Stimulated activated memory B cell treated with anti-CD40 and anti-IgM and Interleukin-4, amounts not matched to agents 10 μg/mL and 1 μg/mL and 100 μg/mL, for 72 hours (primary cell): ENCODE results near the gene CDKAL1.
"Not testable (repeated sequence)": the region's sequence is repeated elsewhere in the genome, so short reads cannot be mapped to it uniquely, and the experiment has no call there.

Experiments used
- ATAC-seq: fragments of 150-1000 bp; cut with Tn5 transposase; 2 replicates; pipeline ENCODE4 v1.10.0; 2021
- H3K27ac Mint-ChIP-seq: one replicate; pipeline ENCODE4 v1.8.0; 2022; ENCODE audit warnings: mild to moderate bottlenecking, mixed read lengths
- H3K27me3 Mint-ChIP-seq: one replicate; pipeline ENCODE4 v1.8.0; 2022; ENCODE audit warnings: mixed read lengths
- H3K36me3 Mint-ChIP-seq: one replicate; pipeline ENCODE4 v1.8.0; 2022; ENCODE audit warnings: mixed read lengths
- H3K4me1 Mint-ChIP-seq: one replicate; pipeline ENCODE4 v1.8.0; 2022; ENCODE audit warnings: mixed read lengths
- H3K4me3 Mint-ChIP-seq: one replicate; pipeline ENCODE4 v1.8.0; 2022; ENCODE audit warnings: mild to moderate bottlenecking, moderate library complexity, mixed read lengths
- H3K9me3 Mint-ChIP-seq: one replicate; pipeline ENCODE4 v1.8.0; 2022; ENCODE audit warnings: mixed read lengths

CDKAL1 gene

DNA sequence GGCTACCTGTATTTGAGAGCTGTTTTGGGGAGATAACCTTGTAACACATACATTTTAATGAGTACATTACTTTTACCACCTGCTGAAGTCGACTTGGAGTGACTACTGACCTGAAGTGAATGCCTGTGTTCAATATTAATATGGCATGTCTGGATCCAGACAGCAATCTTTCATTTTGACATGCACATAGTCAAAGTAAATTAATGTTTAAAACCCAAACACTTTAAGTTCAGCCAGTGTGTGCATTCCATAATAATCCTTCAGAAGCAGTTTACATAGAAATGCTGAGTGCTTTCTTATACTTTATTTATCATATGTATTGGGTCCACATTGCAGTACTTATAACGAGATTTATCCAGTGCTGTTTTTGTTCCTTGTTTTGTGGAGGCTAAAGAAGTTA, 38.0 kb downstream of the CDKAL1 start:
- H3K27me3 Mint-ChIP-seq, result no peaks in the 10 kb centered on the region
- H3K4me1 Mint-ChIP-seq, result no peaks in the 10 kb centered on the region
- H3K4me3 Mint-ChIP-seq, result no peak overlapping the region
- ATAC-seq, result no peak
- H3K36me3 Mint-ChIP-seq, result peaks cover 18% of the 10 kb centered on the region
- H3K27ac Mint-ChIP-seq, result no peak overlapping the region
- H3K9me3 Mint-ChIP-seq, result no peaks in the 10 kb centered on the region

DNA sequence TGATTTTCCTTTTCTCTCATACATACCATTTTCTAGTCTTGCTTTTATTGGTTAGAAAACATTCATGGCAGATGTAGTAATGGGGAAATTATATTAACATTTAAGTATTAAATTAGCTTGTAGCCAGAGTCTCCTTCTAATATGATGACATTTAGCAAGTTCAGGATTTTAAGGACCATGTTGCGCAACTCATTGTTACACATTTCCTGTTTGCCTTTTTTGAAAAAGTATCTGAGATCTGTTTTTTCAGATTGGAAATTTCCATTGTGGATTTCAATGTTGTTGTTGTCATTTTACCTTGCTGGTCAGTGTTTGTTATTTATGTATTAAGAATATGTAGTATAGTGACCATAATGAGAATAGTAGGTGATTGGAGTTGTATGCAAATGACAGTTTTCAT, 38.7 kb downstream of the CDKAL1 start:
- Mint-ChIP-seq H3K27ac (no peak overlapping the region), H3K36me3 (peaks cover 16% of the 10 kb centered on the region), H3K4me1 (no peaks in the 10 kb centered on the region), H3K4me3 (no peak overlapping the region), H3K27me3 (no peaks in the 10 kb centered on the region), H3K9me3 (no peaks in the 10 kb centered on the region)
- no peak for ATAC-seq

DNA sequence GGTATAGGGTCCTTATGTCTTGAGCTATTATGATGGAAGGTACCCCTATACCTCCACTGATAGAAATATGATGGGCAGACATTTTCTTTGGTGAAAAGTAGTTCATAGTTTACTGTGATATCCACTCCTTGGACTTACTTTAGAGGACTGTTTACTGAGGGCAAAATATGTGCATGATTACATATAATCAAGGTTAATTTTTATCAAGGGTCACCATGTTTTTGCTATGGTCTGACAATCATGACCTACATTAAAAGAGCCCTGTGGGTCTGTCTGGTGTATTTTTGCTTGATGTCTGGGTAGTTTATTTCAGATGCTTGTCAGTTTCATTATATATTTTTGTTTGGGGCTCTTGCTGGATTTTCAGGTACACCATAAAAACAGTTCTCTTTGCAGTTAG, 40.1 kb downstream of the CDKAL1 start:
- H3K4me1 Mint-ChIP-seq, result no peaks in the 10 kb centered on the region
- no peaks in the 10 kb centered on the region for H3K27me3 Mint-ChIP-seq
- no peak for ATAC-seq
- H3K9me3 Mint-ChIP-seq, result no peaks in the 10 kb centered on the region
- peaks cover 18% of the 10 kb centered on the region for H3K36me3 Mint-ChIP-seq
- no peak overlapping the region for H3K27ac Mint-ChIP-seq
- no peak overlapping the region for H3K4me3 Mint-ChIP-seq

DNA sequence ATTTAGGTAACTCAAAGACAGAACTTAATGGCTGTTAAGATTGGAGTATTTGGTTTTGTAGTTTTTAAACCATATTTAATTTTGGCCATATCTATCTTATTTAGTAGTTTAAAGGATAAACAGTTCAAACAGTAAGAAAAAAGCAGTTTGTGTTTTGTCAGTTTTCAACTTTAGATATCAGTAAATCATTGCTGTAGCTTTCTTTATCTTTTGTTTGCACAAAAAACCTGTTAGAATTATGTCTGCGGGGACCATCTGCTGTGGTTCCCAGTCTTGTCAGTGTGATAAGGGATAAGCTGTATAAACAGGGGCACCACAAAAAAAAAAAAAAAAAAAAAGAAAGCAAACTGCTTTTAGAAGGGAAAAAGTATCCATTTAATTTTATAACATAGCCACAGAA, 40.9 kb downstream of the CDKAL1 start:
- Mint-ChIP-seq H3K27me3 (no peaks in the 10 kb centered on the region), H3K27ac (no peak overlapping the region), H3K36me3 (peaks cover 18% of the 10 kb centered on the region), H3K4me3 (no peak overlapping the region), H3K4me1 (no peaks in the 10 kb centered on the region), H3K9me3 (no peaks in the 10 kb centered on the region)
- no peak for ATAC-seq

DNA sequence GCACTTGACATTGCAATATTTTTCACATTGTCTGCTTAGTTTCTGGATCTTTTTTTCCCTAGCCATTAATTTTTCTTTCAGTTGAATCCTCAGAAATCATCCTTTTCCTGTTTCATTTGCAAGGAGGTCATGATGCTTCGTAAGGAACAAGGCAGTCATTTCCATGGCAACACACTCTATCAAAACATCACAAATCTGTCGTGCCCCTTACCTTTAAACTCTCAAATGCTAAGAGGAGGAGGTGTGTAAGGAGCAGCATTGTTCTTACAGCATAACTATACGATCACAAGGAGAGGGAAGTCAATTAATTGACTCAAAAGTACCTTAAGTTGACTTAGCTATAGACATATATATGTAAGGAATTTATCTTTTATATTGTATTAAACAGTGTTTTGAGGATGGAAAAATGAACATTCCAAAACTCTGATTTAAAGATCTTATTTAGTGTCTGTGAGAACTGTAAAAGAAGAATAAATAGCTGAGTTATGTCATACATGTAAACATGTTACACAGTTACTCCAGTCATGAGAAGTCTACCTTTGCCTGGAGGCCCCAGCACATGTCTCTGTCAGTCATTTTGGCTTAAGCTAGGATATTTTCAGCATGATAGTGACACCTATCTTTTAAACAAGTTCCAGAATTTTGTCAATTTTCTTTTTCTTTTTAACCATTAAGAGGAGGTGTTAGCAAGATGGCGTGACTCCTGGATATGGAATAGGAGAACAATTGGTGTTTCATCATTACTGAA, 41.6 kb downstream of the CDKAL1 start:
- Mint-ChIP-seq H3K4me1 (no peaks in the 10 kb centered on the region), H3K4me3 (no peak overlapping the region), H3K27me3 (no peaks in the 10 kb centered on the region), H3K27ac (no peak overlapping the region), H3K36me3 (peaks cover 18% of the 10 kb centered on the region), H3K9me3 (no peaks in the 10 kb centered on the region)
- ATAC-seq, result no peak

DNA sequence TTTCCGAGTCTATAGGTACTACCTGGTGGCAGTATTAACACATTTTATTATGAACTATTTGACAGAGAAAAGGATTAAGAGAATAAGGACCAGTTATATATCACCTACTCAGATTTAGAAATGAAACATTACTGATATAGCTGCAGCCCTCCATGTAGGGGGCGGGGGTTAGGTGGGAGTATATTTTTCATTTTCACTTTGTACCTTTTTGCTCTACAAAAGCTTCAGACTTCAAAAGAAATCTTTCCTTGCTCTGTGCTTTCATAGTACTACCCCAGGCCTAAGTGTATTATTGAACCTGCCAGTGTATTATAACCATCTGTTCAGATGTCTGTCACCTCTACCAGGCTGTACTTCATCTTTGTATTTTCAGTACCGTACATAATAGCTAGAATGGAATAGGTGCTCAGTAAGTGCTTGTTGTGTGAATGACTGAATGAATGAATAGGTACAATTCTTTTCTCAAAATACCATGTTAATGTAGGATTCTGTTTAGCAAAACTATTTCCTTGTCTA, 43.0 kb downstream of the CDKAL1 start:
- H3K9me3 Mint-ChIP-seq, result no peaks in the 10 kb centered on the region
- H3K27ac Mint-ChIP-seq, result no peak overlapping the region

DNA sequence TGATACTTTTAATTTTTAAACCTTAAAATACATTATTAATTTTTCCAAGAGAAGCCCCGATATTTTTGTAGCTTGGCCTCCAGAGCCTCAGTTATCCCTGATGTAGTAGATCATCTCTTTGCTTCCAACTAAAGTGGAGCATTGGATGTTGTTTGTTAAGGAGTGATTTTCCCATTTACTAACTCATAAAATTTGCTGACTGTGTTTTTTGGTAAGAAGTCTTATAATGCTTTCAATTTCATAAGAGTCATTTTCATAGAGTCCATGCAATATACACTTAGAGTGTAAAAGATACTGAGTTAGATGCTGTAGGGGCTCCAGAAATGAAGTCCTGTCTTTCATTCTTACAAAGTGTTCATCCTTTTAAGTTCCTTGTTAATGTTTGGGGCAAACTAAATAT, 46.8 kb downstream of the CDKAL1 start:
- Mint-ChIP-seq H3K4me1 (peaks cover 13% of the 10 kb centered on the region), H3K9me3 (no peaks in the 10 kb centered on the region), H3K27me3 (no peaks in the 10 kb centered on the region), H3K36me3 (peaks cover 44% of the 10 kb centered on the region), H3K27ac (no peak overlapping the region), H3K4me3 (no peak overlapping the region)
- no peak for ATAC-seq

More for the DNA sequence above, 43.0 kb downstream of the CDKAL1 start:
- peaks cover 18% of the 10 kb centered on the region for H3K36me3 Mint-ChIP-seq
- no peaks in the 10 kb centered on the region for H3K27me3 Mint-ChIP-seq
- ATAC-seq, result no peak
- no peak overlapping the region for H3K4me3 Mint-ChIP-seq
- H3K4me1 Mint-ChIP-seq, result no peaks in the 10 kb centered on the region

DNA sequence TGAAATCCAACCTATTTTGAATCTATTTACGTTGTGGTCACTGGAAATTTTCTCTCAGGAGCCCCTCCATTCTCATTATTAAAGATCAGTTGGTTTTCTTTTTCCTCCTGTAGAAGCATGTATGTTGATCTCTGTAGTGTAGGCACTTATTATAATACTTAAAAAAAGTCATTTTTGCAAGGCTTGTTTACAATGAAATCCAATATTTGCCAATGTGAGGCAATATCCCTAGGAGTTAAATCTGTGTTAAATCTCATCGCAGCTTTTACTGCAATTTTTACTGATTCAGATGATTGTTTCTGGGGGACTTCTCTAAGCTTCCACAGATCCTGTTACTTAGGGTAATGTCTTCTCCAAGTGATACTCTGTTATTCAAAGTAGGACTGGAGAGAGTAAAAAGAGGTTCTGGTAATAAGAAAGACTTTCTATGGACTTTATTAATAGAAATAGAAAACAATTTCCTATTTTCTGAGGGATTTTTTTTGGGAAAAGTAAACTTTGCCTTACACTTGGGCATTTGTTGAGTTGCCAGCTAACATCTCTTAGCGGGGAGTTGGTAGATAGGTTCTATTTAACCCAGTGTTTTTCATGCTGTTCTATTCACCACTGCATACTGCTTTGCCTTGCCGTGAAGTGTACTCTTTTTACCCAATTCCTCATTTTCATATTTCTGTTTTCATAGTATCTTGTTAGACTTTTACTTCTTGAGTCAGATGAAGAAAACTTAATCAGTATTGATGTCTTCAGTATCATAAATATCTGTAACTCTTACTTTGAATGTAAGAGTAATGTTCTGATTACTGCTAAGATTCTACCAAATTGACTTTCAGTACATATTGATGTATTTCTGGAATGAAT, 48.6 kb downstream of the CDKAL1 start:
- Mint-ChIP-seq H3K4me3 (no peak overlapping the region), H3K36me3 (peaks cover 47% of the 10 kb centered on the region), H3K4me1 (peaks cover 13% of the 10 kb centered on the region), H3K27me3 (no peaks in the 10 kb centered on the region), H3K27ac (peak overlapping the region; percentile 57), H3K9me3 (no peaks in the 10 kb centered on the region)
- ATAC-seq, result no peak

DNA sequence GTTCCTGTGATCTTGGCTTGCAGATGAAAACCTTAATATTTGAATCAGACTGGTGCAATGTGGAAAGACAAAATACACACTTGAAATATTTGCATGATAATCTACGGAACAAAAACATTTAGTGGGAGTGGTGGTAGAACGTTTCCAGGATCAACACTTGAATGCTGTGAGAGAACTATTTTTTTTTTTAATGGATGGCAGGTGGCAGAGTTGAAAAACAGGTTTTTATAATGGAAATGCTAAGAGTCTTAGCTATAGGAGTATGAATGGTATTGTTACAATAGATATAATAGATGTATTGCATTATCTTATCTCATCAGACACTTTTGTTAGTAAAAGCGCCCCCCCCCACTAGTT, 49.2 kb downstream of the CDKAL1 start:
- ATAC-seq, result no peak
- peaks cover 13% of the 10 kb centered on the region for H3K4me1 Mint-ChIP-seq
- H3K4me3 Mint-ChIP-seq, result no peak overlapping the region
- H3K27me3 Mint-ChIP-seq, result no peaks in the 10 kb centered on the region
- peaks cover 42% of the 10 kb centered on the region for H3K36me3 Mint-ChIP-seq
- no peaks in the 10 kb centered on the region for H3K9me3 Mint-ChIP-seq
- H3K27ac Mint-ChIP-seq, result peak overlapping the region; percentile 57

DNA sequence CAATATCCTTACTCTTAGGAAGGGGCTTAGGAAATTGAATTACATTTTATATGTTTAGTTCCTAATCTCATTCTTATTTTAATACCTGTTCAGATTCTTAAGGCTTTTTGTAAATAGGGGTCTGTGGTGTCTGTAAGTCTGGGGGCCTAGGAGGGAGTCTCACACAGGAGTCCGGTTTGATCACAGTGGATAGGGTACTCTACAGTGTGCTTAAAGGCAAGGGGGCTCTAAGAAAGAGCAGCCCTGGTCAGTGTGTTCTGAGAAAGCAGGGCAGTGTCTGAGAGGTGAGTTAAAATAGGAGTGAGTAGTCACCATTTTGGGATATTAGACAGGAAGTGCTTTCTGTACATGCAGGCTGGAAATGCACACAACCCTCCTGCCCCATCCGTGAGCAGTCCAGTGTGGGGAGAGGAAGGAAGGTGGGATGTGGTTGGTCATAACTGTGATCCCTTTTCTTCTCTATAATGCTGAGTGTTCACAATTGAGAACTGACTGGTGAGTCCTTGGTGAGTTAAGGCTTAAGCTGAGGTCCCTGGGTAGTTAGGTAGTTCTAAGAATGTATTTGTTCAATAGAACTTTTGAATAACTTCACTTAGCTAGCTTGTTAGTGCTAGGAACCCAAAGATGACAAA, 50.0 kb downstream of the CDKAL1 start:
- peaks cover 35% of the 10 kb centered on the region for H3K36me3 Mint-ChIP-seq
- no peak overlapping the region for H3K4me3 Mint-ChIP-seq
- H3K27ac Mint-ChIP-seq, result no peak overlapping the region
- H3K27me3 Mint-ChIP-seq, result no peaks in the 10 kb centered on the region
- H3K9me3 Mint-ChIP-seq, result no peaks in the 10 kb centered on the region
- no peak for ATAC-seq
- H3K4me1 Mint-ChIP-seq, result peaks cover 13% of the 10 kb centered on the region

DNA sequence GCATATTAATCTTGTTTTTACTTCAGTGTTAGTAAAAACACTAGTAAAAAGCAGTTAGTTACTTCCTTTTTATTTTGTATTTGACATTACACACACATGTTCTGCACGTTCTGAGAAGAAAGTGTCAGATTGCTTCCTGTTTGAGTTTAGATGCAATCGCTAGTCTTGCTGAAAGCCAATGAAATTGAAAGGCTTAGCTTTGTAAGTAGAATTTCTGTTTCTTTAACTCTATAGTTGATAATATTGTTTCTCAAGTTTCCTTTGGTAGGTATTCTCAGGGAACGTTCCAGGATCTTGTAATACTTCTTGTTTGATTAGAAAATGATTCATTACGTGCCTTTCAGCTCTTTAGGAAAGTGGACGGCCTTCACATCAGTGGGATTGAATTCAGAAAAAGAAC, 55.0 kb downstream of the CDKAL1 start:
- Mint-ChIP-seq H3K4me1 (peaks cover 7% of the 10 kb centered on the region), H3K4me3 (no peak overlapping the region), H3K36me3 (peaks cover 58% of the 10 kb centered on the region)

DNA sequence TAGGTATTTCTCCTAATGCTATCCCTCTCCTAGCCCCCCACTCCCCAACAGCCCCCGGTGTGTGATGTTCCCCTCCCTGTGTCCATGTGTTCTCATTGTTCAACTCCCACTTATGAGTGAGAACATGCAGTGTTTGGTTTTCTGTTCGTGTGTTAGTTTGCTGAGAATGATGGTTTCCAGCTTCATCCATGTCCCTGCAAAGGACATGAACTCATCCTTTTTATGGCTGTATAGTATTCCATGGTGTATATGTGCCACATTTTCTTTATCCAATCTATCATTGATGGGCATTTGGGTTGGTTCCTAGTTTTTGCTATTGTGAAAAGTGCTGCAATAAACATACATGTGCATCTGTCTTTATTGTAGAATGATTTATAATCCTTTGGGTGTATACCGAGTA, 56.2 kb downstream of the CDKAL1 start:
- ATAC-seq, H3K27ac Mint-ChIP-seq, H3K4me3 Mint-ChIP-seq, H3K4me1 Mint-ChIP-seq, H3K27me3 Mint-ChIP-seq, H3K9me3 Mint-ChIP-seq: not testable (repeated sequence)
- H3K36me3 Mint-ChIP-seq, result peaks cover 59% of the 10 kb centered on the region

More for the DNA sequence above, 55.0 kb downstream of the CDKAL1 start:
- ATAC-seq, result no peak
- peaks cover 2% of the 10 kb centered on the region for H3K9me3 Mint-ChIP-seq
- H3K27me3 Mint-ChIP-seq, result no peaks in the 10 kb centered on the region
- no peak overlapping the region for H3K27ac Mint-ChIP-seq

DNA sequence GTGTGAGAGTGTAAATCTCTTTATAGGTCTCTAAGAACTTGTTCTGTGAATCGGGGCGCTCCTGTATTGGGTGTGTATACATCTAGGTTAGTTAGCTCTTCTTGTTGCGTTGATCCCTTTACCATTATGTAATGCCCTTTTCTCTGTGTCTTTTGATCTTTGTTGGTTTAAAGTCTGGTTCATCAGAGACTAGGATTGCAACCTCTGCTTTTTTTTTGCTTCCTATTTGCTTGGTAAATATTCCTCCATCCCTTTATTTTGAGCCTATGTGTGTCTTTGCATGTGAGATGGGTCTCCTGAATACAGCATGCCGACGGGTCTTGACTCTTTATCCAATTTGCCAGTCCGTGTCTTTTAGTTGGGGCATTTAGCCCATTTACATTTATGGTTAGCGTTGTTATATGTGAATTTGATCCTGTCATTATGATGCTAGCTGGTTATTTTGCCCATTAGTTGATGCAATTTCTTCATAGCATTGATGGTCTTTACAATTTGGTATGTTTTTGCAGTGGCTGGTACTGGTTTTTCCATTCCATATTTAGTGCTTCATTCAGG, 60.1 kb downstream of the CDKAL1 start:
- not testable (repeated sequence) for H3K9me3 Mint-ChIP-seq, H3K4me1 Mint-ChIP-seq, ATAC-seq, H3K27me3 Mint-ChIP-seq, H3K27ac Mint-ChIP-seq, H3K4me3 Mint-ChIP-seq
- peaks cover 73% of the 10 kb centered on the region for H3K36me3 Mint-ChIP-seq

DNA sequence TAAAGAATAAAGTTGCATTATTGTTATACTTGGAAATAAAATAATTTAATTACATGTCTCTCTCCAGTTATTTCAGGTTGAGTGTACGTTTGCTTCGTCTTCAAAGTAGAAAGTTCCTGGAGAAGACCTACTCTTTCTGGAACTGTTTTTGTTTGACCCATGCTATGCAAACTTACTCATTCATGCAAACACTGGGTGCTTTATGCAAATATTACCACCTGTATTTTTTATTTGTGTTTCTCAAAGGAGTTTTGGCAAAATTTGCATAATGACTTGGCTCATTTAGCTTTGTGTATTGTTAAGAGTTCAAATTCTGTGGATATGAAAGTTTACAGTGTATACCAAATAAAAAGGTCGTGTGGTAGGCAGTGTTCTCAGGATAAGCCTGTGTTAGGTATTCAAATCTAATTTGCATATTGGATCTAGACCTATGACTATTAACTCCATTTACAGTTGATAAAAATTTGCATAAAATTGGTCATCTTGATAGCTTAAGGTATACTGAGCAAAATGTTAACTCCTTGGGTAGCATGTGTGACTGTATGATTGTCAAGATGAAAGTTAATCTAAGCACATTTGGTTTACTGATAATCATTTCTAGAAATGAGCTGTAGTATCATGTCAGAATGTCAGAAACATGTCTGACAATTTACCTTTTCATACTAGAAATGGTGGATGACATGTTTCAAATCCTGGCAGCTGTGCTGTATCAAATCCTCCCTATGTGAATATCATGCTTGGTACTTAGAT, 65.2 kb downstream of the CDKAL1 start:
- H3K27me3 Mint-ChIP-seq, result no peaks in the 10 kb centered on the region
- no peak overlapping the region for H3K27ac Mint-ChIP-seq
- no peaks in the 10 kb centered on the region for H3K4me1 Mint-ChIP-seq
- H3K36me3 Mint-ChIP-seq, result peaks cover 55% of the 10 kb centered on the region
- ATAC-seq, result no peak
- peaks cover 3% of the 10 kb centered on the region for H3K9me3 Mint-ChIP-seq
- no peak overlapping the region for H3K4me3 Mint-ChIP-seq

DNA sequence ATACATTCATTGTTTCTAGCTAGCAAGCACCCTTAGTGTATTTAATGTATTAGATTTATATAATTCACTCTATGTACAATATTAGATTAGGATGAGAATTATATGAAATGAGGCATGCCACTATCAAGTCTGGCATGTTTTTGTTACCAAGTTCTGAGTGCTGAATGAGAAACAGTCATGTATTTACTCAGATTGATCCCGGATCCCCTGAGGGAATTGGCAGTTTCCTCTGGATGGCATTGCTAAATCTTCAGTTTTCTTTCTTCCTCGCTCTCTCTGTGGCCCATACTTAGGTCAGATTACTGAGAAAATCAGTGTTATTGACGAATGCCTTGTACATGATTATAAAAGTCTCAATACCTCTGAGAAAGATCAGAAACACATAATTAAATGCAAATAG, 66.6 kb downstream of the CDKAL1 start:
- no peaks in the 10 kb centered on the region for H3K27me3 Mint-ChIP-seq

More for the DNA sequence above, 66.6 kb downstream of the CDKAL1 start:
- Mint-ChIP-seq H3K36me3 (peaks cover 43% of the 10 kb centered on the region), H3K27ac (no peak overlapping the region), H3K4me1 (no peaks in the 10 kb centered on the region), H3K9me3 (no peaks in the 10 kb centered on the region), H3K4me3 (no peak overlapping the region)
- no peak for ATAC-seq
